ENCODE measurements around the gene LMX1B.

- TF ChIP-seq, protein P1, sequence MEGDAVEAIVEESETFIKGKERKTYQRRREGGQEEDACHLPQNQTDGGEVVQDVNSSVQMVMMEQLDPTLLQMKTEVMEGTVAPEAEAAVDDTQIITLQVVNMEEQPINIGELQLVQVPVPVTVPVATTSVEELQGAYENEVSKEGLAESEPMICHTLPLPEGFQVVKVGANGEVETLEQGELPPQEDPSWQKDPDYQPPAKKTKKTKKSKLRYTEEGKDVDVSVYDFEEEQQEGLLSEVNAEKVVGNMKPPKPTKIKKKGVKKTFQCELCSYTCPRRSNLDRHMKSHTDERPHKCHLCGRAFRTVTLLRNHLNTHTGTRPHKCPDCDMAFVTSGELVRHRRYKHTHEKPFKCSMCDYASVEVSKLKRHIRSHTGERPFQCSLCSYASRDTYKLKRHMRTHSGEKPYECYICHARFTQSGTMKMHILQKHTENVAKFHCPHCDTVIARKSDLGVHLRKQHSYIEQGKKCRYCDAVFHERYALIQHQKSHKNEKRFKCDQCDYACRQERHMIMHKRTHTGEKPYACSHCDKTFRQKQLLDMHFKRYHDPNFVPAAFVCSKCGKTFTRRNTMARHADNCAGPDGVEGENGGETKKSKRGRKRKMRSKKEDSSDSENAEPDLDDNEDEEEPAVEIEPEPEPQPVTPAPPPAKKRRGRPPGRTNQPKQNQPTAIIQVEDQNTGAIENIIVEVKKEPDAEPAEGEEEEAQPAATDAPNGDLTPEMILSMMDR (conservative IDR thresholded peaks at IDR 0.05; ENCODE audit: low read depth, low read length), result no peak
- TF ChIP-seq EZH2 (IDR thresholded peaks at IDR 0.05; ENCODE audit: borderline replicate concordance, low read depth, low read length, poor library complexity, severe bottlenecking), result no peak
These were observed 29.1 kb upstream of the LMX1B start for GRCh38 chr9:126584611-126585010.
